ENCODE measurements around the gene TCAF1. TPM values are rescaled to one million over a fixed set of nuclear protein-coding genes. Genes with fewer than 3 reads are reported as not detected.

TCAF1 gene
- total and polyA plus RNA-seq, 4 donors, result 10.1 to 65.8 (median 24.7) TPM

Other genes with a start within 250 kb of the TCAF1 start
- gene CTAGE6, start 144.5 kb downstream of the TCAF1 start, total RNA-seq, result 1 to 10 TPM in 1 of 2 donors, not detected in 1; 2.0 TPM
- gene CTAGE6, start 144.5 kb downstream of the TCAF1 start, polyA plus RNA-seq, result under 1 TPM in 1 of 2 donors, not detected in 1; 0.01 TPM
- not detected for gene OR2F2, start 33.1 kb upstream of the TCAF1 start, total RNA-seq
- gene OR2F2, start 33.1 kb upstream of the TCAF1 start, polyA plus RNA-seq, result not detected
- not detected for gene OR2F1, start 52.7 kb upstream of the TCAF1 start, total RNA-seq
- gene OR2F1, start 52.7 kb upstream of the TCAF1 start, polyA plus RNA-seq, result not detected
- not detected for gene OR6B1, start 98.1 kb upstream of the TCAF1 start, total RNA-seq
- gene OR6B1, start 98.1 kb upstream of the TCAF1 start, polyA plus RNA-seq, result not detected
- gene OR2A5, start 146.8 kb upstream of the TCAF1 start, total RNA-seq, result not detected
- gene OR2A5, start 146.8 kb upstream of the TCAF1 start, polyA plus RNA-seq, result not detected
- not detected for gene OR2A25, start 167.6 kb upstream of the TCAF1 start, total RNA-seq
- not detected for gene OR2A25, start 167.6 kb upstream of the TCAF1 start, polyA plus RNA-seq
- gene OR2A12, start 184.1 kb upstream of the TCAF1 start, total RNA-seq, result under 1 TPM in 1 of 2 donors, not detected in 1; 0.06 TPM
- not detected for gene OR2A12, start 184.1 kb upstream of the TCAF1 start, polyA plus RNA-seq
- not detected for gene OR2A2, start 207.4 kb upstream of the TCAF1 start, total RNA-seq
- not detected for gene OR2A2, start 207.4 kb upstream of the TCAF1 start, polyA plus RNA-seq
- gene OR2A14, start 221.0 kb upstream of the TCAF1 start, total RNA-seq, result not detected
- not detected for gene OR2A14, start 221.0 kb upstream of the TCAF1 start, polyA plus RNA-seq

Data from lung (tissue), 4 donors.